ENCODE data around the gene SORBS2.
"Not testable (repeated sequence)": the region's sequence is repeated elsewhere in the genome, so short reads cannot be mapped to it uniquely, and the experiment has no call there.

Gene SORBS2

GRCh38 chr4:185580699-185581098 is 231.3 kb downstream of the SORBS2 start:
- DNase-seq = no peak

DNA sequence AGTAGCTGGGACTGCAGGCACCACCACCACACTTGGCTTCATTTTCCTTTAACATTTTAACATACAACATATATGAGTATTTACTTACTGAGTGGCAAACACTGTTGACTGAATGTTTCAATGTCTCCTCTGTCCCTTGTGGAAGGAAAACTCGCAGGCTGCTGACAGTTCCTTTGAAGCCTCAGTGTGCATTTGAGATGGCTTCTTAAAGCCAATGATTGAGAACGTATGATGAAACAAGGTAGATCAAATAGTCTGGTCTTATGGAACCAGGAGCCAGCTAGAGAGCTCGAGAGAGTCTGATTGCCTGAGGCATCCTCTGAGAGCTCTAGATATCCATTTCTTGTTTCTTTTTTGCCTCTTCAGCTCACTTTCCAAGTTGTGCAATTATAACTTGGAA is 233.7 kb downstream of the SORBS2 start:
- DNase-seq = no peak

DNA sequence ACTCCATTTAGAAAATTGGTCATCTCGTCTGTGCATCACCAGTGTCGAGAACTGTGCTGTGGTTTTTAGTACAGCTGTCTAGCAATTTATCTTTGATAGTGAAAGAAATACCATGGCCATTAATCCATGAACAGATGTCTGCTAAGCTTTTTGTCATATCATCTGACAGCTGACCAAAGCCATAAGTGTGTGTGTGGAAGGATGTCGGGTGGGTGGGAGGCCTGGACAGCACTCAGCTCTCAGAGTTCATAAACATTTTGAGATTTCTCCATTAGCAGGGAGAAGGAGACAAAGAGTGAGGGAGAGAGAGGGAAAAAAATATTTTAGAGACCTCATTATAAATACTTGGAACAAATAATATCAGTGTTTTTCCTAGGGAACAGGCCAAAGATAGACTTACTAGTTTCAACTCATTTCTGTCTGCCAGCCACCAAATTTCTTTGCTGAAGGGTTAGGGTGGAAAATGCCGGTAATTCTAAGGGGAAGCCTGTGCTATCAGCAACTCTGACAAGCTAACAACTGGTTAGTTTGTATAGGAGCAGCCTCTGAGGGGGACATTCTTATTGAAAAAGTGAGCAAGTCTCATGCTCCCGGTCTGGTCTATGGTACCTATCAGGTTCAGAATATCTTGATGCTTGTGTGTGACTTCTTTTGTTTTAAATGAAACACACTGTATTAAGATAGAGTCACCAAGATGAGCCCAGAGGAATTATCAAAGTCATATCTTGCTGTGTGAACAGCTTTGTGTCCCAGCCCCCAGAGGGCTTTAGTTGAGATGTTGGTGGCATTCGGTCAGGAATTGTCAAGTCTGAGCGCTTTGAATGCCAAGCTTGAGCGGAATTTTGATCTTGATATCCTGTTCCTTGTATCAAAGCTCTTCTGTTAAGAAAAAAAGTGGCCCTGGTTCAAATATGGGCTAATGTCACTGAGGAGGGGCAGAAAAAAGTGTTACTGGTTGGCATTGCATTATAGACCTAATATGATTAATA is 234.7 kb downstream of the SORBS2 start:
- DNase-seq = no peak

DNA sequence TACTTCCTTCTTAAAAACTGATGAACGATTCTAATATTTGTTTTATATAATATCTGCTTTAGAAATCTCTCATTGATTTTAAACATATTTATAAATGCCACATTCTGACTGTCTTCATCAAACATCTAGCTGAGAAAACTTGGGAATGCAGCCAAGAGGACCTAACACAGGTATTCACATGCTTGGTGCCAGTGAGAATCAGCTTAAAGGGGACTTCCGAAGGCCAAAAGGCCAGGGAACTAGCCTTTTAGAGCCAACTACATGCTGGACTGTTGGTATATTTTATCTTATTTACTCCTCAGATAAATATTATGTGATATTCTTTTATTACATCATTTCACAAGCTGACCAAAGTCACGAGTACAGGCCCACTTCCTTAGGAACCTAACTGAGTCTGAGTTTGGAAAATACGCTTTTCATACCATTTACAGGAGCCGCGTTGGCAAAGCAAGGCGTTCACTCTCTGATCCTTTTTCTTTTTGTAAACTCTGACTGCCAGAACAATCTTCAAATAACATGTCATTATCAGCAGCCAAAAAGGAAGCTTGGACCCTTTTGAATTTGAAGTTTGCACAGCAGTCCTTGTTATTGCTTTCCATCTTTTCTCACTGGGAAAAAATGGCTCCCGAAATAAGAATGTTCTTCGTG is 235.6 kb downstream of the SORBS2 start:
- no peak for DNase-seq

DNA sequence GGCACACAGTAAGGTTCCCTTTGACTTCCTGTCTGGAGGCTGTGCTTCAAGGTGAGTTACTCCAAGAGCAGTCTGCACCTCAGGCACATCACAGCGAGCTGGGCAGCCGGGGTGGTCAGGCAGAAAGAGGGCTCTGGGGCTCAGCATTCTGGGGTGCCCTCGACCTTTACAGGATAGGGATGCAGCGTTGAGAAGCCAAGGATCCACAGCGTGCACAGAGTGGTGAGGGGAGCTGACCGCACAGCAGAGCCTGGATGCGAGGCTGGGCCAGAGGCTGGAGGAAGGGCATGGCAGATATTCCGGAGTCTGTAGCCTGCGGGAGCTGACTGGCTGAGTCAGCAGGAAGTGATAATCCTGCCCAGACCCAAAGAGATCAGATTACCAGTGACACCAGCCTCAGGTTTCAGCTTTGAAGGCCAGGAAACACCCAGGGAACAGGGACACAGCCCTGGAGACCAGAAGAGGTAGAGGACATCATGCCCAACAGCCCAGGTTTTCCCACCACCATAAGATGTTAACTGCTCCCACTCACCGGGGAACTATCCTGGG is 238.3 kb downstream of the SORBS2 start:
- no peak for DNase-seq

GRCh38 chr4:185570727-185571126 is 241.3 kb downstream of the SORBS2 start:
- no peak for DNase-seq

GRCh38 chr4:185567381-185568376 is 244.3 kb downstream of the SORBS2 start:
- DNase-seq = no peak

DNA sequence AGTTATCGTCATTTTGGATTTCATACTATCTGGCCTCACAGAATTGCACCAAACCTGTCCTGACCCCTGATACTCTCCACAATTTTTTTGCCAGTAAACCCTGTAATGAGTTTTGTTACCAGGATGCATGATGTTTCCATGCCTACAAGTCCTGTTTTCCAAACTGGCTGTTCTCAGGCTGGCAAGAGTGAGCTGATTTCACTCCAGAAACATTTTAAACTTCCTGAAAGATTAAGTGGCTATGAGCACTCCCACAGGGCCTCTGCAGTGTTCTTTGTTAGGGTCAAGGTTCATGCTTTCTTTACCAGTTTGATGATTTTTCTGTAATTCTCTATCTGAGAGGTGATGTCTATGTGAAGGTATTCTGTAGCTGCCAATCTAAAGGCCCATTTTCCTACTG is 245.0 kb downstream of the SORBS2 start:
- no peak for DNase-seq

GRCh38 chr4:185566425-185566824 is 245.6 kb downstream of the SORBS2 start:
- DNase-seq = peak; percentile 37

DNA sequence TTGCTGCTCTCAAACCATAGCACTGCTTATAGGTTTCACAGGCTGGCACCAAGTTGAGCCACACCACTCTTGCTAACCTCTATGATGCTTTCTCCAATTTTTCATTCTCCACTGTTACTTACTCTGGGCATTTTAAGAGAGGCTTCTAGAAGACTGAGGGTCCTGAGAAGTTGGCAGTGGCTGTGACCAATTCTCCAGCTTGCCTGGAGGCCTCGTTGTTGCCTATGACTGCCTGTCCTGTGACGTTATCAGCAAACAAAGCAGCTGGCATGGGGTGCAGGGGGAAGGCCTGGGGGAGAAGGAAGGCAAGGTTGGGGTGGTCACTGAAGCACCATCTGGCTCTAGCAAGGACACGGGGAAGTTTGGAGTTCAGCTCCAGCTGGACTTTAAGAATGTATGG is 246.3 kb downstream of the SORBS2 start:
- DNase-seq = no peak

GRCh38 chr4:185564349-185564748 is 247.6 kb downstream of the SORBS2 start:
- DNase-seq = no peak

- no peak for DNase-seq
Measured at GRCh38 chr4:185562531-185562930, 249.5 kb downstream of the SORBS2 start.

- DNase-seq = no peak
Measured at GRCh38 chr4:185560316-185560715, 251.7 kb downstream of the SORBS2 start.

DNA sequence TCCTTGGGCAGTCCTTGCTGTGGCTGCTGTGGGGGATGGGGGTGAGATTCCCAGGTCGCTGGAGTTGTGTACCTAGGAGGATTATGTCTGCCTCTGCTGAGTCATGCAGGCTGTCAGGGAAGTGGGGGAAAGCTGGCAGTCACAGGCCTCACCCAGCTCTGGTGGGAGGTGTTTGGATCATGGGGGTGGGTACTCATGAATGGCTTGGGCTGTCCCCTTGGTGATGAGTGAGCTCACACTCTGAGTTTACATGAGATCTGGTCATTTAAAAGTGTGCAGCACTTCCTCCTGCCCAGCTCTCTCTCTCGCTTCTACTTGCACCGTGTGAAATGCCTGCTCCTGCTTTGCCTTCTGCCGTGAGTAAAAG is 252.1 kb downstream of the SORBS2 start:
- DNase-seq = no peak

GRCh38 chr4:185559251-185559914 is 252.6 kb downstream of the SORBS2 start:
- not testable (repeated sequence) for DNase-seq

DNA sequence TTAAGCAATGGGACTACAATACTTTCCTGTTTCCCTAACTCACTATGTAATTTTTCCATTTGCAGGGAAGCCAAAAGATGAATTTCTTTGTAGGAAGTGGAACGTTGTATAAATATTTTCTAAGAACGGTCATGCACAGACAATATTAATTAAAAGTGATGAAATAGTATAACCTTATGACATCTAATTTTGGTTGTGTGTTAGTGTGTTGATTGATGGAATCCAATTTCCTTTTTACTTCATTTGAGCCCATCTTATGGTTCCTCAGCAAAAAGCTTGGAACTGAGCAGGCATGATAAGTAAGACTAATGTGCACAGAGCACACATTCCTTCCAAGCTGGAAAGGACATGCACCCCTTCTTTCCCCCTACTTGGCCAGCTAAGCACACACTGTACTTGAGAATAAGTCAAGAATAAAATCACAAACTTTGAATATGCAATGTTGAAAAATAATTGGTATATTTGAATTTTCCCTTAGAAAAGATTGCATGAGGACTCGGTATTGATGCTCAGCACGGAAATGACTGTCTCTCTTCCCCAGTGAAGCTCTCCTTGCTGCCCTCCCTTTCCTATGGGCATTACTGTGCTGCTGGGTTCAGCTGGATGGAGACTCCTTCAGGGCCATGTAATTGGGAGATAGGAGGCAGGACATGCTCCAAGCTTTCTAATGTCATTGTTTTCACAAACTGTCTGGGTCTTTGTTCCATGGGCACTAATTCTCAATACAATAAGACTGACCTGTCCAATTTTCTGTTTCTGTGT is 257.4 kb downstream of the SORBS2 start:
- DNase-seq = no peak

DNA sequence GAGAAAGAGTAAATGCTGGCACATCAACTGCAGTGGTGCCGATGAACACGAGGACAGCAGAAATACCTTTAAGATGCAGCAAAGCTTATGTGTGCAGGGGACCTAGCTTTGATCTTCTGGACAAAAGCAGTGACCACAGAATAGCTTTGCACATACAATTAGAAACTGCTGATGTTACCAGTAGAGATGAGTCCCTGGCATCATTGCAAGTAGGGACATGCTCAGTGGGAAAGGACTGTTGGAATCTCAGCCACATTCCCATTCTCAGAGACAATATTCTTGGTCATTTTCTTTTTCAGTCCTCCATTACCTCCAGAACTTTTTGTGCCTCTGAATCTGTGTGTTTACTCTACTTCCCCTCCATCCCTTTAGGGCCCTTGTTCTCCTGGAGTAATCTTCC is 259.7 kb downstream of the SORBS2 start:
- no peak for DNase-seq

DNA sequence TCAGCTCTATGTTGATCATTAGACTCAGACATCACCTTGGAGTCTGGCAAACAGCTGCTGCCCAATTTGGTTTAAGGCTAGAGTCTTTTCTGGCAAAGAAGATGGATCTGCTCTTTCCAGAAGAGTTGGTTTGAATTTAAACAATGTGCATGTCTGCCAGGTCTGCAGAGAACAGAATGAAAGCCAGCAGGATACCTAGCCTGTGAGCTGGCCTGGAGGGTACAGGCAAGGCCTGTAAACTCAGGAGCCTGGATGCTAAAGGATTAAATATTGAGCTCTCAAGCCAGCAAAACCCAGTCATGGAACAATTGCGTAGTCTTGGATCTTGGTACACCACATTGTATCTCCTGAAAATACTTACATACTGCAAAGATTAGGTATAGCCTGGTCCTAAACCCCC is 261.1 kb downstream of the SORBS2 start:
- DNase-seq = no peak

DNA sequence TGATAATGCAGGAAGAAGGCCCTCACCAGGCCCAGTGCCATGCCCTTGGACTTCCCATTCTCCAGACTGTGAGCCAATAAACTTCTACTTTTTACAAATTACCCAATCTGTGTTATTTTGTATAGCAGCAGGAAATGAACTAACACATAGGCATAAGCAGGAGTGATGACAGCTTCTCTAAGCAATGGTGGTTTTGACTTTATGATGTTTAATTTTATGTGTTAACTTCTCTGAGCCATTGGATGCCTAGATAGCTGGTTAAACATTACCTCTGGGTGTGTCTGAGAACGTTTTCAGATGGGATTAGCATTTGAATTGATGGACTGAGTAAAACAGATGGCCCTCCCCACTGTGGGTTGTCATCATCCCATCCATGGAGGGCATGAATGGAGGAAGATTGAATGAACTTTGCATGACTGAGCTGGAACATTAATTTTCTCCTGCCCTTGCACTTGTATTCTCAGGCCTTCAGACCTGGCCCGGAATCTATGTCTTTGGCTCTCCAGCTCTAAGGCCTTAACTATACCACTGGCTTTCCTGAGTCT is 262.8 kb downstream of the SORBS2 start:
- DNase-seq = no peak

GRCh38 chr4:185548587-185548986 is 263.4 kb downstream of the SORBS2 start:
- no peak for DNase-seq

- DNase-seq = no peak
Measured at GRCh38 chr4:185546335-185546734, 265.7 kb downstream of the SORBS2 start.

Measured in stimulated activated CD8-positive, alpha-beta memory T cell treated with anti-CD3 and anti-CD28 coated beads, Interleukin-4, amount 100 ng/mL, for 48 hours (primary cell).